ENCODE results near the gene SPOCK1. TPM values are rescaled to one million over a fixed set of nuclear protein-coding genes. Genes with fewer than 3 reads are reported as not detected.

Gene SPOCK1
- total RNA-seq, 1 experiment from 2014 or later, result 29.1 TPM

GRCh38 chr5:137114529-137114928 is 384.6 kb downstream of the SPOCK1 start:
- DNase-seq (ENCODE audit: low read depth), result peak; percentile 64

- DNase-seq (ENCODE audit: low read depth), result no peak
Observed at GRCh38 chr5:137113939-137114338, 385.2 kb downstream of the SPOCK1 start.

GRCh38 chr5:137113161-137113560 is 386.0 kb downstream of the SPOCK1 start:
- peak; percentile 68 for DNase-seq (ENCODE audit: low read depth)

- no peak for DNase-seq (ENCODE audit: low read depth)
Observed at GRCh38 chr5:137105351-137106035, 393.6 kb downstream of the SPOCK1 start.

GRCh38 chr5:137101544-137101943 is 397.6 kb downstream of the SPOCK1 start:
- DNase-seq (ENCODE audit: low read depth), result no peak

- no peak for DNase-seq (ENCODE audit: low read depth)
Observed at GRCh38 chr5:137099651-137100050, 399.5 kb downstream of the SPOCK1 start.

- DNase-seq (ENCODE audit: low read depth), result no peak
Observed at GRCh38 chr5:137098663-137099062, 400.5 kb downstream of the SPOCK1 start.

- no peak for DNase-seq (ENCODE audit: low read depth)
Observed at GRCh38 chr5:137098238-137098637, 400.9 kb downstream of the SPOCK1 start.

- DNase-seq (ENCODE audit: low read depth), result no peak
Observed at GRCh38 chr5:137097203-137097602, 401.9 kb downstream of the SPOCK1 start.

- DNase-seq (ENCODE audit: low read depth), result peak; percentile 83
Observed at GRCh38 chr5:137096149-137097103, 402.7 kb downstream of the SPOCK1 start.

- DNase-seq (ENCODE audit: low read depth), result no peak
Observed at GRCh38 chr5:137095597-137095996, 403.5 kb downstream of the SPOCK1 start.

- no peak for DNase-seq (ENCODE audit: low read depth)
Observed at GRCh38 chr5:137092831-137093230, 406.3 kb downstream of the SPOCK1 start.

GRCh38 chr5:137091472-137091871 is 407.7 kb downstream of the SPOCK1 start:
- peak; percentile 87 for DNase-seq (ENCODE audit: low read depth)

GRCh38 chr5:137090721-137091120 is 408.4 kb downstream of the SPOCK1 start:
- no peak for DNase-seq (ENCODE audit: low read depth)

GRCh38 chr5:137090151-137090550 is 409.0 kb downstream of the SPOCK1 start:
- DNase-seq (ENCODE audit: low read depth), result no peak

- DNase-seq (ENCODE audit: low read depth), result no peak
Observed at GRCh38 chr5:137088175-137088574, 411.0 kb downstream of the SPOCK1 start.

- no peak for DNase-seq (ENCODE audit: low read depth)
Observed at GRCh38 chr5:137086342-137086741, 412.8 kb downstream of the SPOCK1 start.

GRCh38 chr5:137085206-137085605 is 413.9 kb downstream of the SPOCK1 start:
- DNase-seq (ENCODE audit: low read depth), result no peak

GRCh38 chr5:137084016-137084415 is 415.1 kb downstream of the SPOCK1 start:
- peak; percentile 61 for DNase-seq (ENCODE audit: low read depth)

GRCh38 chr5:137082951-137083350 is 416.2 kb downstream of the SPOCK1 start:
- no peak for DNase-seq (ENCODE audit: low read depth)

- peak; percentile 89 for DNase-seq (ENCODE audit: low read depth)
Observed at GRCh38 chr5:137078171-137078665, 420.9 kb downstream of the SPOCK1 start.

- DNase-seq (ENCODE audit: low read depth), result peak; percentile 75
Observed at GRCh38 chr5:137075163-137075970, 423.8 kb downstream of the SPOCK1 start.
